Fibroblast of mammary gland (primary cell): ENCODE measurements around the gene CHST9.
"Not testable (repeated sequence)": the region's sequence is repeated elsewhere in the genome, so short reads cannot be mapped to it uniquely, and the experiment has no call there.

Experiments used
- DNase-seq: peaks from one replicate; pipeline ENCODE4 v3.0.0-alpha.2; 2010; ENCODE audit warnings: low read depth
- H3K4me3 ChIP-seq: 2 replicates; pipeline ENCODE4 v1.5.1; 2011; ENCODE audit warnings: low read depth, mild to moderate bottlenecking, low read length, moderate library complexity; ENCODE audit not compliant: control insufficient read depth
- TF ChIP-seq, protein P1 (sequence below): conservative IDR thresholded peaks from 2 replicates; pipeline ENCODE4 v1.5.1; 2011; ENCODE audit warnings: low read depth, low read length, inconsistent platforms; ENCODE audit not compliant: control insufficient read depth, insufficient read depth

The CHST9 gene

DNA sequence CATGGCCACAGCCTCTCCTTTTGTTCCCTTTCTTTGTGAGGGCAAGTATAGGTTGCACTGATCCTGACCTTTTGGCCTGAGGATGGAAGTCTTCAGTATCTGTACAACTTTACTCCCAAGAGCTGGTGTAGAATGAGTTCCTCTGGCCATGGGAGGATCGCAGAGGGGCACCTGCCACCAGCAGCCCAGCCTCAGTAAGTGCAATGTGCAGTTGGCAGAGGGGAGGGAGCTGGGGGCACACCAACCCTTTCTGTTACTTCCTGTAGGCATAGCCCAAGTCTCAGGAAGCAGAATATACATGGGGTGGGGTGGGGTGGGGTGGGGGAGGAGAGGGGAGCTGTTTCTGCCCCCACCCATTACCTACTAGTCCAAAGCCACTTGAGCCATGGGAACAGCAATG is 254.5 kb downstream of the CHST9 start:
- no peak for DNase-seq
- no peak overlapping the region for H3K4me3 ChIP-seq
- TF ChIP-seq, protein P1, sequence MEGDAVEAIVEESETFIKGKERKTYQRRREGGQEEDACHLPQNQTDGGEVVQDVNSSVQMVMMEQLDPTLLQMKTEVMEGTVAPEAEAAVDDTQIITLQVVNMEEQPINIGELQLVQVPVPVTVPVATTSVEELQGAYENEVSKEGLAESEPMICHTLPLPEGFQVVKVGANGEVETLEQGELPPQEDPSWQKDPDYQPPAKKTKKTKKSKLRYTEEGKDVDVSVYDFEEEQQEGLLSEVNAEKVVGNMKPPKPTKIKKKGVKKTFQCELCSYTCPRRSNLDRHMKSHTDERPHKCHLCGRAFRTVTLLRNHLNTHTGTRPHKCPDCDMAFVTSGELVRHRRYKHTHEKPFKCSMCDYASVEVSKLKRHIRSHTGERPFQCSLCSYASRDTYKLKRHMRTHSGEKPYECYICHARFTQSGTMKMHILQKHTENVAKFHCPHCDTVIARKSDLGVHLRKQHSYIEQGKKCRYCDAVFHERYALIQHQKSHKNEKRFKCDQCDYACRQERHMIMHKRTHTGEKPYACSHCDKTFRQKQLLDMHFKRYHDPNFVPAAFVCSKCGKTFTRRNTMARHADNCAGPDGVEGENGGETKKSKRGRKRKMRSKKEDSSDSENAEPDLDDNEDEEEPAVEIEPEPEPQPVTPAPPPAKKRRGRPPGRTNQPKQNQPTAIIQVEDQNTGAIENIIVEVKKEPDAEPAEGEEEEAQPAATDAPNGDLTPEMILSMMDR: no peak

GRCh38 chr18:26928670-26929313 is 256.3 kb downstream of the CHST9 start:
- no peak for DNase-seq
- TF ChIP-seq, protein P1: no peak
- no peak overlapping the region for H3K4me3 ChIP-seq

GRCh38 chr18:26927822-26928221 is 257.3 kb downstream of the CHST9 start:
- not testable (repeated sequence) for DNase-seq, H3K4me3 ChIP-seq

DNA sequence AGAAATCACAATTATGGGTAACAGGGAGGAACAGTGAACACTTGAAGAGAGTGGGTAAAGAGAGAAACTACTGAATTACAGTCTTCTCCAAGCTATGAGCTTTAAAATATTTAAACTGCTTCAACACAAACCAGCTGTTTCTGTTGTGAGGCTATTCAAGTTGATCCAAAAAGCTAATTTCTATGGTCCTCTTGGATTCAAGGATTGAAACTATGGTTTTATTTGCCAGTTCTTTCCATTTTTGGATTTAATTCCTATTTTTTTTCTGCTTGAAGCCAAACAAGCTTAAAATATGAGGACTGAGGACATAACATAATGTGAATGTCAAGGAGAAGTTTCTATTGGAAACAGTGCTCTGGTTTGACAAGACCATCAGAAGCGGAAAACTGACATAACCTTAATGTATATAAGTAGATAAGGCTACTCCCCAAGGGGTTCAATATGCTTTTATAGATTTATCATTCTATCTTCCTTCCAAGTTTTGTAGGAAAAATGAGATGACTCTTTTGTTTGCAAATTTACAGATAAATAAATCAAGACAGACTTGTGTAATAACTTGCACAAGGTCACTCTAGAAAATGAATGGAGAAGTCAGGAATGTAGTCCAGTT is 258.9 kb downstream of the CHST9 start:
- H3K4me3 ChIP-seq: no peak overlapping the region
- no peak for DNase-seq
- TF ChIP-seq, protein P1: no peak

- TF ChIP-seq, protein P1: no peak
- DNase-seq: no peak
These were observed 259.8 kb downstream of the CHST9 start for GRCh38 chr18:26925313-26925712.

DNA sequence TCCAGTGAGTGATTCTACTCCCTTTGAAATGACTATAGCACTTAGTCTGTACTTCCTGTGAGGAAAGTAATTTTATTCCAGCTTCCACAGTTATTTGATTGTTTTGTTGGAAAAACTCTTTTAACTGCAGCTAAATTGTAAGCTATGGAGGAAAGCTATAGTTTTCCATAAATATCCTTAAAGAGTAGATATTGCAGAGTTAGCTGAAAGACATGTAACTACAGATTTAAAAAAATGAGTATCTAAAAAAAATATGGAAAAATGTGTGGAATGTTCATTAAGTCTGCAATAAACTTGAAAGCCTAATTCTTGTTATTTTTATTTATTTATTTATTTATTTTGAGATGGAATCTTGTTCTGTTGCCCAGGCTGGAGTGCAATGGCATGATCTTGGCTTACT is 262.8 kb downstream of the CHST9 start:
- DNase-seq: no peak
- H3K4me3 ChIP-seq: no peak overlapping the region
- TF ChIP-seq, protein P1: no peak

More at GRCh38 chr18:26925313-26925712, 259.8 kb downstream of the CHST9 start:
- H3K4me3 ChIP-seq: no peak overlapping the region

GRCh38 chr18:26920644-26921043 is 264.5 kb downstream of the CHST9 start:
- H3K4me3 ChIP-seq: no peak overlapping the region
- no peak for DNase-seq
- TF ChIP-seq, protein P1: no peak
